GM12873 (cell line): Measurements from ENCODE around the gene BID.

ENCODE experiments used
- TF ChIP-seq, protein P1 (sequence below): IDR thresholded peaks from 2 replicates; pipeline ENCODE4 v1.5.1; 2012; ENCODE audit warnings: low read depth, mild to moderate bottlenecking, moderate library complexity, low read length, control low read depth; ENCODE audit not compliant: insufficient read depth; ENCODE audit errors: missing control alignments

BID gene

GRCh38 chr22:17700778-17701177 lies 73.5 kb downstream of the BID start:
- TF ChIP-seq, protein P1, sequence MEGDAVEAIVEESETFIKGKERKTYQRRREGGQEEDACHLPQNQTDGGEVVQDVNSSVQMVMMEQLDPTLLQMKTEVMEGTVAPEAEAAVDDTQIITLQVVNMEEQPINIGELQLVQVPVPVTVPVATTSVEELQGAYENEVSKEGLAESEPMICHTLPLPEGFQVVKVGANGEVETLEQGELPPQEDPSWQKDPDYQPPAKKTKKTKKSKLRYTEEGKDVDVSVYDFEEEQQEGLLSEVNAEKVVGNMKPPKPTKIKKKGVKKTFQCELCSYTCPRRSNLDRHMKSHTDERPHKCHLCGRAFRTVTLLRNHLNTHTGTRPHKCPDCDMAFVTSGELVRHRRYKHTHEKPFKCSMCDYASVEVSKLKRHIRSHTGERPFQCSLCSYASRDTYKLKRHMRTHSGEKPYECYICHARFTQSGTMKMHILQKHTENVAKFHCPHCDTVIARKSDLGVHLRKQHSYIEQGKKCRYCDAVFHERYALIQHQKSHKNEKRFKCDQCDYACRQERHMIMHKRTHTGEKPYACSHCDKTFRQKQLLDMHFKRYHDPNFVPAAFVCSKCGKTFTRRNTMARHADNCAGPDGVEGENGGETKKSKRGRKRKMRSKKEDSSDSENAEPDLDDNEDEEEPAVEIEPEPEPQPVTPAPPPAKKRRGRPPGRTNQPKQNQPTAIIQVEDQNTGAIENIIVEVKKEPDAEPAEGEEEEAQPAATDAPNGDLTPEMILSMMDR, result no peak

- TF ChIP-seq, protein P1, result no peak
Observed at GRCh38 chr22:17699696-17700340, 74.5 kb downstream of the BID start.

DNA sequence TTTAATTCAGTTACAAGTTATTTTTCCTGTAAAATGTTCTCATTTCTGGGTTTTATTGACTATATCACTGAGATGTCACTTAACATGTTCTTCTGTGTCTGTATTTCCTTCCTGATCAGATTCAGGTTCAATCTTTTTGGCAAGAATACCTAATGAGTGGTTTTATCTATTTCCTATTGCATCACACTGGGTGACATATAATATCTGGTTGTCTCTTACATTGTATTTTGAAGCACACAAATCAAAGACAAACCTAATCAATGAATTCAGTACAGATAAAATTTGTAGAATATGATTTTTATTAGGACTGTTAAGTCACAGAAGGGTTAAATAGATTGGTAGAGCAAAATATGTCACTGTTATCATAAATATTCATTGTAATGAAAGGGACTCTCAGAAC lies 75.3 kb downstream of the BID start:
- TF ChIP-seq, protein P1, result no peak

DNA sequence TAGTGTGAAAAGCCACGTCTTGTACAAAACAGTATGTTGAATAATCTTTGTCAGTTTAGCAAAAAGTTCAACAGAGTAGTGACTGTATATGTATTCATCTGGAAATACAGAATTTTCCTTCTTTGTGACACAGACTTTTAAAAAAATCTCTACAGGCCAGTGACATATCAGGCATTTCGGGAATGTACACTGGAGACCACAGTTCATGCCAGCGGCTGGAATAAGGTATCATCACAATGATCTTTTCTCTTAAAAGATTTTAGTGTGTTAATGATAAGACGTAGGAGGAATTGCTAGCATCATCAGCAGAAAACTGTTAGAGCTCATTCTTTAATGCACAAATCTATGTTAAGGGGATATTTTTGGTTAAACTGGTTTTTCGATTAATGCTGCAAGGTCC lies 78.3 kb downstream of the BID start:
- TF ChIP-seq, protein P1, result no peak

DNA sequence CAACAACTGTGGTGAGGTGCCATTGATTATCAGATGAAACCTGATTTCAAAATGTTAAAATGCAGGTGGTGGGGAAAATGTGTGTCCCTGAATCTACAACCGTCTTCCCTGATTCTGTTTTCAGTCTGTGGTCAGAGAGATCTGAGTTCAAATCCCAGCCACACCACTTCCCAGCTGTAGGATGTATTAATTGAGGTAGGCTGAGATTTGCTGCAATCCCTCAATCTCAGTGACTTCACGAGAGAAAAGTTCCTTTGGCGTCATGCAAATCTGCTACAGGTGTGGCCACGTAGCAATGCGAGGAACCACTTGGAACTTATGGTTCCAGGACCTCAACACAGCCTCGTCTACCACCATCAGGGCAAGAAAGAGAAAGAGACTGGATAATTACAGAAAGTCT lies 79.5 kb downstream of the BID start:
- TF ChIP-seq, protein P1, result no peak

- TF ChIP-seq, protein P1, result no peak
Observed at GRCh38 chr22:17694193-17694592, 80.1 kb downstream of the BID start.

DNA sequence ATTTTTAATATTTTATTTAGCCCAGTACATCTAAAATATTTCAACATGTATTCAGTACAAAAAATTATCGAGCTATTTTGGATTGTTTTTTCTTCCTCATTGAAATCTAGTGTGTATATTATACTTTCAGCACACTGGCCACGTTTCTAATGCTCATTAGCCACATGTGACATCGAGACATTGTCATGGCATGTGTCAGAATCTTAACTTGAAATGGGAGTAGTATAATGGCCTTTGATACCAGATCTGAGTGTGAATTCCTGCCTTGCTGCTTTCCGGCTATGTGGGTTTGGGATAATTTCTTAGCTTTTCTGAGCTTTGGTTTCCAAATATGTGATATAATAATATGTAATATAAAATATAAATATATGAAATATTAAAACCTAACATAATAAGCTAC lies 81.4 kb downstream of the BID start:
- TF ChIP-seq, protein P1, result no peak
